GM21381 (cell line): ENCODE data around the gene STK24.

Experiments used
- ATAC-seq: cut with Tn5 transposase; IDR thresholded peaks from one replicate; pipeline ENCODE4 v1.9.1; 2021; ENCODE audit warnings: mild to moderate bottlenecking, moderate library complexity; ENCODE audit not compliant: unreplicated experiment

Gene STK24

DNA sequence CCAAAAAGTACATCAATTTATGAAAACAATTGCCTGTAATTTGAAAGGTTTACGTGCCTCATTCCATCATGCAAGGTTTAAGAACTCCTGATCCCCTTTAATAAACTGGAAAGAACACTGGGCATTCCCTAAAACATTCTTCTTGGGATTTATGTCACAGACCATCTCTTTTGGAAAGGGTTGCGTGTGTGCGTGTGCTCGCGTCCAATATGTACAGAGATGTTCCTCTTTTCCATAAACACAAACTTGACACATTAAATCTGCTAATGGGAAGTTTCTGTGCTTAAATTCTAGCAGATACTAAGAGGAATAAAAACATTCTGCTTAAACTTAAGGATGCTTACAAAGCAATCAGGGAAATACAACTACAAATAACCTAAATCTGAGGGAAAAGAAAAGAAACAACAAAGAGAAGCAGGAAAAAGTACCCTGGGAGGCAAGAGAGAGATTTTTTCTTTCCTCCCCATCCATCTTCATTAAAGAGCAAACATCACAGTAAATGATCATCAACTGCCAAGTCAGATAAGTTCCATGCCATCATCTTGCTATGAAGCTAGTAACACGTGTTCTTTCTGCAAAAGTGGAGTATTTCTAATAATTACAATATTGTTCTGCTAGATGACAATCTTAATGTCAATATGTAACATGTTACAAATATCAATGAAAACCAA is 83.7 kb downstream of the STK24 start:
- ATAC-seq = no peak

DNA sequence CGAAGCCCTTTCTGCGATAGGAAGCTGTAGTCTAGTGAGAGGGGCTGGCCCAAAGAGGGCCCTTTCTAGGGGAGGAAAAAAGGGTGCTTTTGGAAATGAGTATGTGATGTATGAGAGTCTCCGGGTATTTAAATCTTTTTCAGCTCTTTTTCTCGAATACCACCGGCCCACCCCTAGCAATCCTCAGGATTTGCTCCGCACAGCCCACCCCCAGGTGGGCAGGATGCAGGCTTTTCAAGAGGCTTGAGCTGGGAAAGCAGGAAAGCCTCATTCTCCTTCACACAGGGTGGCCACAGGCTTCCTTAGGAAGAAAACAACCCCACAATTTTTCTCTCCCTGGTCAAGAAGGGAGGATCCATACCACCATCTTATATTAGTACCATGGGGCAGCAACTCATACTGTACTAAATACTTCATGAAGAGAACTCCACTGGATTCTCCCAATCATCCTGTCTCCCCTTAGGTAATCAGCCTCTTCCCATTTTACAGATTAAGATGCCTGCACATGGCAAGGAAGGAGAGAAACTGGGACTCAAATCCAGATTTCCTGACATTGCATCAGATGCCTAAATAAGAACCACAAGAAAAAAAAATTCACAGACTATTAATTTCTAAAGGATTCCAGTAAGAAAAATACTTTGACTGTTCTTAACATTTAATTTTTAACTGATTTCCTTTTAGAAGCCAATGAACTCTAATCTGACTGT is 84.4 kb downstream of the STK24 start:
- no peak for ATAC-seq

DNA sequence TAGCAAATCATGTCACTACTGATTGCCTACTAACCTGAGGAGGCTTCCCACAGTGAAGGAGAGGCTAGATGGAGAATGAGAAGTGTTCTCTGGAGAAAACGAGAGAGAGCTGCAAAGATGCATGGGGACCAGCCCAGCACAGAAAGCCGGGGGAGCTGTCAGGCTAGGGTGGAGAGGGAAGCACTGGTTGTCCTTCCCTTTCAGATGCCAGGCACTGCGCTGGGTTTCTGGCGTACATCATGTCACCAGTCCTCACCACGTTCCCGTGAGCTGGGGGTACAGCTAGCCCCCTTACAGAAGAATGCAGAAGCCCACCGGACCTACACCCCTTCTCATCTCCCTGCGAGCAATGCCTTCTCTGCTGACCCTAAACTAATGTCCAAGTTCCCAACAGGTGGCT is 86.0 kb downstream of the STK24 start:
- no peak for ATAC-seq

DNA sequence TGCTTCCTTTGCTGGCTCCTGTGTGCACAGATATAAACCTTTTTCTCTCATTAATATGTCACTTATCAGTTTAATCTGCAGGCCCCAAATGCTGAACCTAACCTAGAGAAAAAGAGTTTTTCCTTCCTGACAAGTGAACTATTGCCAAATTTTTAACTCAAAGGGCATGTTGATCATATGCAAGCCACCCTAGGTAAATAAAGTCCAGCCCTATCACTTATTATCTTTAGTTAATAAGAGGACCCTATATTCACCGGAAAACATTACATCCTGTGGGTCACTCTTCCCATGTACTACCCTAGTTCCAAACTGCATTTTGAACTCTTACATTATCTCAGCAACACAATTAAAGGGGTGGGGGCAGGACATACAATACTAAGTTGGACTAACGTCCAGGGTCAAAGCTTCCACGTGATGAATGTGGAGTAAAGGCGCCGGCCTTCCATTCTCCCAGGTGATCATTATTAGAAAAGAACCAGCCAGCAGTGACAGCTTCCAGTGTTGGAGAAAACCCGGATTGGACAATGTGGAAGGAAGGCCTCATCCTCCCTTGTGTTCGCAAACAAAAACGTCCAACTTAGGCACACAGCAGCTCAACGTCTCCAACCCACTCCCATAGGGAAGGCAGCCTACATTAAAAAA is 86.6 kb downstream of the STK24 start:
- no peak for ATAC-seq

DNA sequence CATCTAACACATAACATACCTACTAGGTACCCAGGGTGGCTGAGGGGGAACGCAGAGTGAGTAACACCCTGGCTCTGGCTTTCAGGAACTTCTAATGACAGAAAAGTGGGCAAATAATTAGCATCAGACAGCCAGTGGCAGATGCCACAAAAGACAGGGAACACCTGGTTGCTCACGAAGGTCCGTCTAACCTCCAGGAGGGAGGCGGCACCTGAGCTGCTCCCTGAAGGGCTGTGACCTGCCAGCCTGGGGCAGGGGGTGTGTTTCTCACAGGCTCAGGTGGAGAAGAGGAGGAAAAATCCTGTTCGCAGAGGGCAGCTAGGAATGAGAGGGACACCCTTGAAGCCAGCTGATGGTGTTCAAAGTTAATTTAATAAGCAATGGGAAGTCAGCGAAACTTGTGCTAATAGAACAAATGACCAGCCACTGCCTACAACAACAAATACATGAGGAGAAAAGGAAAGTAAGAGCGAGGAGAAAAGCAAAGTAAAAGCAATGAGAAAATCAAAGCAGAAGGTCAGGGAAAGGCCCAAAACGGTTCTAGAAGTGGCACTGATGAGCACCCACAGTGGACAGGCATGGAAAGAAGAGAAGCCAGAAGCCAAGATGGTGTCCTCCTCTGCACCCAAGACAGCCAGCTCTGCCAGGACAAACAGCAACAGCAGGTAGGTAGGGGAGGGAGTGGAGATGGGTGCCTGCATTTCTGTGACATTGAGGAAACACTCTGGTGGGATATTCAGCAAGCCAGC is 87.3 kb downstream of the STK24 start:
- ATAC-seq = no peak

DNA sequence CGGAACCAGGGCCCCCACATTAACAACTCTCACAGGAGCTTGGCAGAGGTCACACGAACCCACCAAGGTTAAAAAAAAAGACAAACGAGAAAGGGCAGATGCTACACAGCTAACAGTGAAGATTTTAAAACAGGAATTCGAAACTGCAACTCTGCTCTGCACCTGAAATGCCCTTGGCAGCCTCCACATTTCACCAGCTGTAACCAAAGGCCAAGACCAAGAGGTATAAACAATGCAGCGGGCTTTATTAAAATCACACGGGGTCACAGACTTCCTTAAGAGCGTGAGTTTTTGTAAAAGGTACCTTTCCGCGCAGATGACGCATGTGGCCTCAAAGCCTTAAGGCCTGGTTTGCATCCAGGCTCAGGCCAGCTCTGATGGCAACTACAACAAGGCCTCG is 88.2 kb downstream of the STK24 start:
- ATAC-seq = peak; percentile 58

DNA sequence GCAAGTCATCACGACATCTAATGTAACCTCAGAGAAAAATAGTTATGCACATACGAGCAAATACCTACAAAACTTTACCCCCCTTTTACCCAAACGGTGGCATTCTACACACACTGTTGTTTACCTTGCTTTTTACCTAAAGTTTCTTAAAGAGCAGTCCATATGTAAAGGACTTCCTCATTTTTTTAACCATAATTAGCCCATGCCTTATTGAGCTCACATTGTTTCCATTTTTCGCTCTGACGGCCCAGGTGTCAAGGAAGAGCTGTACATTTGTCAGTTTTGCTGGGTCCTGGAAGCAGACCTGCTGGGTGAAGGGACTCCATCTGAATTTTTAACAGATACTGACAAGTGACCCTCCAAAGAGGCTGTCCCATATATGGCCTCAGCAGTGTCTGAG is 89.4 kb downstream of the STK24 start:
- no peak for ATAC-seq

DNA sequence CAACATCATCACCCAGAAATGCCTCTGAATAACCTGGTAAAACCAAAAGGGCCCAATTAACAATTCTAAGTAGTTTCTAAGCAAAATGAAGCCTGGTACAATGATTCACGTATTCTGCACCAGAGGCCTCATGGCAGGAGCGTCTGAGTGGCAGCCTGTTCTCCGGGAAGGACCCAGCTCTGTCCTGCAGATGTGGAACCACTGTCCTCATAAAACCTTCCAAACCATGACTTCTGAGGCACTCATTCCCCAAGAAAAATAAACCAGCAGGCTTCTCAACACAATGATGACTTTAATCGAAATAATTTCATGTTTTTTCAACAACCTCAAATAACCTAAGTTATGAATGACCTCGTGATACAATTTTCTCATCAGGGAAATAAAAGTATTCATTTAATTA is 89.9 kb downstream of the STK24 start:
- ATAC-seq = no peak

DNA sequence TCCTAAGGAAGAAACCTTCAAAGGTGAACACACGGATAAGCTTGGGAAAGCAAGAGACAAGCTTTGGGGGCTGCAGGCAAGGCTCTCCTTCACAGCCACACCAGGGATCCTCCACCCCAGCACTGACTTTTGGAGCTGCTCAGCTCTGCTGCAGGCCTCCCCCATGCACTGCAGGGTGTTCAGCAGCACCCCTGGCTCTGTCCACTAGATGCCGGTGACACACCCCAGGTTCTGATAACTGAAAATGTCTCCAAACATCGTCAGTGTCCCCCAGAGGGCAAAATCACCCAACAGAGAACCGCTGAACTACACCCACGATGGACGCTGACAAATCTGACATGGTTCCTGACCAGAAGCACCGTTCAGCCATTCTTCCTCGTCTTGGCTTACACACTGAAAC is 90.5 kb downstream of the STK24 start:
- ATAC-seq = no peak

DNA sequence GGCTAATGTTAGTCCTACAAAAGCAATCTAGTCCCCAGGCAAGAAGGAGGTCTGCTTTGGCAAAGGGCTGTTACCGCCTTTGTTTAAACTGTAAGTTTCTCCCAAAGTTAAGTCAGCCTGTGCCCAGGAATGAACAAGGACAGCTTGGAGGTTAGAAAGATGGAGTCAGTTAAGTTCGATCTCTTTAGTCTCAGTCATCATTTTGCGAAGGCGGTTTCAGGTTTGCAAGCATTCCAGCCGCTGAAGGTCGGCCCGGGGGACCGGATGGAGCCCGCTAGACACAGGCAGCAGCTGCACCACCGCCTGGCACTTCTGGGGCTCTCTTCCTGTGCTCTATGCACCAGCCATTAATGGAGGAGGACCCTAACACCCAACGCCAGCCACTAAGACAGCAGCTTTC is 91.3 kb downstream of the STK24 start:
- no peak for ATAC-seq

DNA sequence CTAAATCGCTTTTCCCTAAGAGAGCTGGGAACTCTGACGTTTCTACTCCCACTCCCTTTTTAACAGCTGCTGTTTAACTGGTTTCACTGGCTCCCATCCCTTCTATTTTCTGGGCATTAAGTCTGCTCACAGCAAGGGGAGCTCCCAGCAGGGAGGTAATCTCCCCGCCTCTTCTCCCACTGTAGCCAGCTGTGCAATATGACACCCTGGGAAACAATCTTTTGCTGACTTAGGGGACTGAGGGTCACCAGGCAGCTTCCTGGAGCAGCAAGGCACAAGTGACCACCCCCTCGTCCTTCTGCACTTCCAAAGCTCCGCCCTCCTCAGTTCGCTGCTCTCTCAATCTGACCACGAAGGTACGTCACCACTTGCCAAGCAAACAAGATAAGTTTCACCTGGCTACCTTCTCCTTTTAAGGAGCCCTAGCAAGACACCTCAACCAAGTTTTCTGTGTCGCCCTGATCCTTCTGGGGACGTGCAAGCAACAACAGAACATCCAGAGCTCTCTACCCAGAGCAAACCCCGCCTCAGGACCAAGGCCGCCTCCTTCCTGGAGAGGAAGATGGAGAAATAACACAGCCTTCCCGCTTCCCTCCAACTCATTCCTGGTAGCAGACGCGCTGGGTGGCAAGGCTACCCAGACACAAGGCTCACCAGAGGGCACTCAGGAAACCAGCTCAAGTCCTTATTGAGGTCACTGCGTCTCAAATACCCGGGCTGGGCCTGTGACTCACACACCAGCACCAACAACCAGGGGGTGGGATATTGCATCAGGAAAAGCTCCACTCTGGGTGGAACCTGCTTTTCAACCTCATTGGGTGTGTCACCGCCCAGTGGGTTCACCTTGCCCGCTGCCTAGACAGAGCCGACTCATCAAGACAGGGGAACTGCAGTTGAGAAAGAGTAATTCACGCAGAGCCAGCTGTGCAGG is 92.4 kb downstream of the STK24 start:
- no peak for ATAC-seq

DNA sequence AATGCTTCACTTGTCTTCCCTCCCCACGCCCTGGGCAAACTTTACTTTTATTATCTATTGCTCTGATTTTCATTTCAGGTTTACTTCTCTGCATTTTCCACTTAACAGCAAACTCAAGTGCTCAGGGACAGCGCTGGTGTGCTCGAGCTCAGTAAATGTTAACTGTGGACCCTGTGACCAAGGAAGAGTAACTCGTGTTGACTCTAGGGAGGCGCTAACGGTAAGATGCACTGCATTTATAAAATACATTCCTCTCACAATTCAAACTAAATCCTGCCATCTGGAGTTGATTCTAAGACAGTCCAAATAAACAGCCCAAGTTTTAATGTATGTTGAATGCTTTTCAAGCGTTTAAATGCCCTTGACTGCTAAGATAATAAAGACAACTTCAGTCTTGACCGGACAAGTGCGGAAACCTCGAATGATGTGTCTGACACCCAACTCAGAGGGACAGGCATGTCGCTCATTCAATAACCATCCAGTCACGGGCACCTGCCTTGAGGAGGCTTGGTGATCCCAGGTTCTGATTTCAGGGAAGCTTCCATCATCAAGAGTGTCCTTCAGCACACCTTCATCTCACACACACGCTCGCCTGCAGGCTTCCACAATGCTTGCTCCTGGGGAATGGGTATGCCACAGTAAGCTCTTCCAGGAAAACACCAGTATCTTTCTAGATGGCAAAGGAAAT is 93.2 kb downstream of the STK24 start:
- ATAC-seq = no peak

DNA sequence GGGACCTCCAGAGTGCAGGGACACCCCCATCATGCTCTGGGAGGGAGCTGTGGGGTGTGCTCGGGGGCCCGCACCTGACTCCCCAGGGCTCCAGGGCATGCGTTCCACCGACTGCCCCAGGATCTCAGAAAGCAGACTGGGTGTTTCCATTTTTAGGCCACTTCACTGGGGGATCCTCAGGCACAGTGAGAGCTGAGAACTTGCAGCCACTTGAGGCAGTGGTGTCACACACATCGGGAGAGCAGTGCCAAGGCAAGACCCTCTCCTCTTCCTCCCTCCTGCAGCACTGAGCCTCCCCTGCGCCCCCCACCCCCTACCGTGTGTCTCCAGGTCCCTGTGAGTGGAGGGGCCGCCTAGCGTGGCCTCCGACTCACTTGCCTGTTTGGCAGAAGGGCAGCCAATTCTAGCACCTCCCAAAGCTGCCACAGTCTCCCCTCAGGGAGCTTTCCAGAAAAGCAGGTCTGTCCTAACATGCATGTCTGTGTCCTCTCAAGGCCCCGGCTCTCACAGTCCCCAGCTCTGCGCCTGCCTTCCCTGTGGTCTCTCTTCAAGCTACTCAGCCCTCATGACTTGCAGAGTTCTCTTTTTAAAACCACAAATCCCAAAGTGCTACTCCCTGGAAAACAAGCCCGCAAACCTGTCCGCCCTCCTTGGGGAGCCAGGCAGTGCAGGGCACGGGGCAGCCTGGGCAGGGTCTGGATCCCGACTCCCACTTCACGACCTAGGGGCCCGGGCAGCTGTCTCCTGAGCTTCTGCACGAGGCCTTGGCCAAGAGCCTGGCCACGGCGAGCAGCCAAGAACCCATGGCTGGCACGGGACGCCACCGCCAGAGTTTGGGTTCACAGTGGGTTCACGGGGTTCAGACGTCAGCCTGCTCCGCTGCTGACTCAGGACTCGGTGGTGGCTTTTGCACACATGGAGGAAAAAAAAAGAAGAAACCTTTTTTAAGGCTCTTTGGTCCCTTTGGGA is 94.1 kb downstream of the STK24 start:
- no peak for ATAC-seq

DNA sequence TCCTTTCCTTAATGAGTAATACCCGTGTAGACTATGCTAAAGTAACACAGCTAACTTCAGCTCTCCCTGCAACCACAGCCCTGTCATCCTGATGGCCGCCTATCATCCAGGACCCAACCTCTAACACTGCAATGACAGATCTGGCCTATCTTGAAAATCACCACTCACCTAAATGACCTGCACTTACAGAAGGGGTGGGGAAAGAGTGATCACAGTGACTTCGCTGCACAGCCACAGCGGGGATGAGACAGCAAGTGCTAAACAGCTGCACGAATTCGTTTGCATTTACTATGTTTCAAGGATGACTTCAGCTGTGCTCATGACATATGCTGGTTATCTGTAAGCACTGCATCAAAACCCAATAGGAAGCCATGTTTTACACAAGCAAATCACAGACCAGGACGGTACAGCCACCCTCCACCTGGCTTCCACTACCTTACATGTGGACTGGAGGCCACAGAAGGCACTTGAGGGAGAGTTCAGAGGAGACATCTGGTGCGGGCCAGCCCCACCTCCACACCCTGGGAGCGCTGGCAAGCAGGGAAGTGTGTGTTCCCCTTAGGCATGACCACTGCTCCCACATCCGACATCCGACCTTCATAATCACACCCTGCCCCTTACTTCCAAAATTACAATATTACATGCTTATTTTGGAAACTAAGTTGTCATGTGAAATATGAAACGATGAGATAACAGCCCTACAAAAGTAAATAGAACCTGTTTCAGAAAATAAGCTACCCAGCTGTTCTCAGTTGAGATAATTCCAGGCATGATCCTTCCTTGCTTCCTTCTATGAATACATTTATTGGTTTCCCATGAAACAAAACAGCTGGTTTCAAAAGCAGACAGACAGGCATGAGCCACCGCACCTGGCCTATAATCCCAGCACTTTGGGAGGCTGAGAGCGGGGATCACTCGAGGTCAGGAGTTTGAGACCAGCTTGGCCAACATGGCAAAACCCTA is 95.7 kb downstream of the STK24 start:
- peak; percentile 24 for ATAC-seq

DNA sequence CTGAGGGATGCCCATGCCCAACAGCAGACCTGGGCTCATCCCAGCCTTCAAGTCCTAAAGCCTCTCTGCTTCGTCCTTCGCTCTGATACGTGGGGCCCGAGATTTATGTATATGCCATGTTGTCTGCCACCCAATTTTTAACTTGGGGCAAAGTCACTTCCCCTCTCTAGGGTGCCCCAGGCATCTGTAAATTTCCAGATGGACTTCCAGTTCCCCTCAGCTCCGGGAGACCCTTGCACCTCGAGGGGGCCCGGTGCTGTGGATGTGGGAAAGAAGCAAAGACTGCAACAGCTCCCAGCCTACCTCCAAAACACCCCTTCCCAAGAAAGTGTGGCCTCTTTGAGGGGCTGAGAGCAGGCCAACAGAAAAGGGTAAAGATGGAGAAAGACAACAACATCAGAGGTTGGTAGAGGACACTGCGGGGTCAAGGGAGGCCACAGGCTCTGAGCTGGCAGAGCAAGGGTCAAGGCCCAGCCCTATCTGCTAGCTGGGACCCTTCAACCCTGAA is 97.4 kb downstream of the STK24 start:
- no peak for ATAC-seq

DNA sequence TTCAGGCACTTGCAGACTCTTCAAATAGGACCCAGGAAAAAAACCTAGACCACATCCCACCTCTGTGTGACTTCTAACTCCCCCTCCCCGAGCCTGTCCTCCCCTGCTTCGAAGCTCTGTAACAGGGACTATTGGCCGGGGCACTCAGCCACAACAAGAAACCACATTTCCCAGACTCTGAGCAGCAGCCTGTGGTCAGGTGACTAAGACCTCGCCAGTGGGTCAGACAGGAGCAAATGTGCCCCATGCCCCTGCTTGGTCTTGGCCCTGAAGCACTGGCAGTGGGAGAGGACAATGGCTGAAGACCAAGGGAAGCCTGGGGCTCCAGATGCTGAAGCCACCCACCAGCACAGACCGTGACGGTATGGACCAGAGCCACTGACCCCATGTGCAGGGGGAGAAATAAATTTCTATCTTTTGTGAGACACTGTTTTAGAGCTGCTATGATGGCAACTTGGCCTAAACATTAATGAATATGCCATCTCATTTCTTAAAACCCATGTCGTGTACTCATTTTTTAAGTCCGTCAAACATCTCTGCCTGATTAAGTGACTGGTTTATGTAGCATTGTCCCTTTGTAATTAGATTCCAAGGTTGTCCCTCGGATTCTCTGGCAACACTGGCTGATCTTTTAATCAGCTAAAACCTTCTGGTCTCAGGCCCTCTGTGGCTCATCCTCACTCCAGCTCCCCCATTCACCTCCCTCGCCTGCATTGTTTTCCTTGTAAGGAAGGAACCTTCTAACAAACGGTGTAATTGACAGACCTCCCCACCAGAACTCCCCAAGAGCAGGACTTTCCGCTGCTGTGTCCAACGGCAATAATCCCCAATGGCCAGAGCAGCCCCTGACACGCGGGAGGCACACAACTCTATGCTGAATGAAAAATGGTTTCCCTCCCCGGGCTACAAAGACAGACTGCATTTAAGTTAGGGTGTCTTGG is 98.4 kb downstream of the STK24 start:
- peak; percentile 43 for ATAC-seq
